ENCODE measurements around the gene CYFIP1. TPM values are rescaled to one million over a fixed set of nuclear protein-coding genes. Genes with fewer than 3 reads are reported as not detected.

The CYFIP1 gene
- total and polyA plus RNA-seq, 9 of the 15 experiments (the other 6 are each of a cell fraction or from before 2014, with no cell fraction given): 3.8 to 59.8 (median 28.3) TPM

DNA sequence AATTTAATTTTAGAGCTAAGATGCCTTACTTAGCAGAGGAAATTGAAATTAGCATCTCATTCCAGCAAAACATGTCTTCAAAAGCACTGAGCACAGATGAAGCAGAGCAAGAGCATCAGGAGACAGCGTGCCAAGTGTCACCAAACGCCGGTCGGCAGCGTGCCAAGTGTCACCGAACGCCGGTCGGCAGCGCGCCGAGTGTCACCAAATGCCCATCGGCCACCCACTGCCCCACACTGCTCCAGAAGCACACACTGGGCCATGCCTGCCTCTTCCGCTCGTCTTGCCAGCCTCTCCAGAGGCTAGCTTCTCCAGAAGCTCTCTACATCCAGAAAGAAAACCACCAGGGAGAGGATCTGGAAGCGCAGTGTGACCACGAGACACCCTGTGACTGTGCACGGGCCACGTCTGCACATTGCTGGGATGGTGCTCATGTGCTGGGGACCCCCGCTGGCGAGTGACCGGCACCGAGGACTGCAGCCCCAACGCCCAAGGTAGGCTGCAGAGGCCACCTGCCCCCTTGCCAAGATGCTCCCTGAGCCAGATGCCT, 37.8 kb downstream of the CYFIP1 start (continued):
- TF ChIP-seq, protein P1, sequence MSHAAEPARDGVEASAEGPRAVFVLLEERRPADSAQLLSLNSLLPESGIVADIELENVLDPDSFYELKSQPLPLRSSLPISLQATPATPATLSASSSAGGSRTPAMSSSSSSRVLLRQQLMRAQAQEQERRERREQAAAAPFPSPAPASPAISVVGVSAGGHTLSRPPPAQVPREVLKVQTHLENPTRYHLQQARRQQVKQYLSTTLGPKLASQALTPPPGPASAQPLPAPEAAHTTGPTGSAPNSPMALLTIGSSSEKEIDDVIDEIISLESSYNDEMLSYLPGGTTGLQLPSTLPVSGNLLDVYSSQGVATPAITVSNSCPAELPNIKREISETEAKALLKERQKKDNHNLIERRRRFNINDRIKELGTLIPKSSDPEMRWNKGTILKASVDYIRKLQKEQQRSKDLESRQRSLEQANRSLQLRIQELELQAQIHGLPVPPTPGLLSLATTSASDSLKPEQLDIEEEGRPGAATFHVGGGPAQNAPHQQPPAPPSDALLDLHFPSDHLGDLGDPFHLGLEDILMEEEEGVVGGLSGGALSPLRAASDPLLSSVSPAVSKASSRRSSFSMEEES (CRISPR knock-in tag; IDR thresholded peaks at IDR 0.05): no peak
- no peak for TF ChIP-seq NFIC (IDR thresholded peaks at IDR 0.05)

DNA sequence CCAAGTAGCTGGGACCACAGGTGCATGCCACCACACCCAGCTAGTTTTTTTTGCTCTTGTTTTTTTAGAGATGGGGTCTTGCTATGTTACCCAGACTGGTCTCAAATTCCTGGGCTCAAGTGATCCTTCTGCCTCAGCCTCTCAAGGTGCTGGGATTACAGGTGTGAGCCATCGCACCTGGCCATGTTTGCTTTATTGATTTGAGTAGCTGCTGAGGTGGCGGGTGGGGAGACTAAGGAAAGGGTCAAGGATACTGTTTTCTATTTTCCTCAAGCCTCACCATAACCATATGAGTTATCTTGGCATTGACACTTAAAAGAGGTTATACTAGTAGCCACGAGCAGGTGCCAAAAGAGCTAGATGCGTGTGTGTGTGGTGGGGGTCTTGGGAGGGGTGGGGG, 39.0 kb downstream of the CYFIP1 start:
- ChIA-PET CTCF (ENCODE audit: low intra/inter-chr PET ratio) (no interaction called here), POLR2A (interaction anchor here (1.5 kb wide), 1 partner anchor 38 kb away, joined by 5 read pairs; no protein-coding TSS in a partner anchor)
- TF ChIP-seq KLF6 (CRISPR knock-in tag; IDR thresholded peaks at IDR 0.05; ENCODE audit: borderline replicate concordance): no peak
- TF ChIP-seq, protein P2, sequence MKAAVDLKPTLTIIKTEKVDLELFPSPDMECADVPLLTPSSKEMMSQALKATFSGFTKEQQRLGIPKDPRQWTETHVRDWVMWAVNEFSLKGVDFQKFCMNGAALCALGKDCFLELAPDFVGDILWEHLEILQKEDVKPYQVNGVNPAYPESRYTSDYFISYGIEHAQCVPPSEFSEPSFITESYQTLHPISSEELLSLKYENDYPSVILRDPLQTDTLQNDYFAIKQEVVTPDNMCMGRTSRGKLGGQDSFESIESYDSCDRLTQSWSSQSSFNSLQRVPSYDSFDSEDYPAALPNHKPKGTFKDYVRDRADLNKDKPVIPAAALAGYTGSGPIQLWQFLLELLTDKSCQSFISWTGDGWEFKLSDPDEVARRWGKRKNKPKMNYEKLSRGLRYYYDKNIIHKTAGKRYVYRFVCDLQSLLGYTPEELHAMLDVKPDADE (conservative IDR thresholded peaks at IDR 0.05; ENCODE audit: control insufficient read depth, low read depth, low read length): no peak
- no peak for TF ChIP-seq ATF7 (IDR thresholded peaks at IDR 0.05)
- TF ChIP-seq, protein P3, sequence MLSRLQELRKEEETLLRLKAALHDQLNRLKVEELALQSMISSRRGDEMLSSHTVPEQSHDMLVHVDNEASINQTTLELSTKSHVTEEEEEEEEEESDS (CRISPR knock-in tag; IDR thresholded peaks at IDR 0.05): no peak
- TF ChIP-seq TEAD1 (CRISPR knock-in tag; IDR thresholded peaks at IDR 0.05): no peak
- no peak for TF ChIP-seq KLF13 (tag; IDR thresholded peaks at IDR 0.05; ENCODE audit: borderline replicate concordance, low read depth)
- TF ChIP-seq TAF7 (tag; IDR thresholded peaks at IDR 0.05): no peak
- TF ChIP-seq, protein P4, sequence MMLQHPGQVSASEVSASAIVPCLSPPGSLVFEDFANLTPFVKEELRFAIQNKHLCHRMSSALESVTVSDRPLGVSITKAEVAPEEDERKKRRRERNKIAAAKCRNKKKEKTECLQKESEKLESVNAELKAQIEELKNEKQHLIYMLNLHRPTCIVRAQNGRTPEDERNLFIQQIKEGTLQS (IDR thresholded peaks at IDR 0.05): no peak
- TF ChIP-seq, protein P4 (CRISPR knock-in tag; conservative IDR thresholded peaks at IDR 0.05): no peak
- TF ChIP-seq ZNF232 (CRISPR knock-in tag; IDR thresholded peaks at IDR 0.05): no peak
- no peak for TF ChIP-seq NONO (IDR thresholded peaks at IDR 0.05; ENCODE audit: low read depth in 2 of 2, low read length in 1 of 2)
- no peak for TF ChIP-seq ETV1 (tag; conservative IDR thresholded peaks at IDR 0.05; ENCODE audit: low read depth)
- TF ChIP-seq, protein P5, sequence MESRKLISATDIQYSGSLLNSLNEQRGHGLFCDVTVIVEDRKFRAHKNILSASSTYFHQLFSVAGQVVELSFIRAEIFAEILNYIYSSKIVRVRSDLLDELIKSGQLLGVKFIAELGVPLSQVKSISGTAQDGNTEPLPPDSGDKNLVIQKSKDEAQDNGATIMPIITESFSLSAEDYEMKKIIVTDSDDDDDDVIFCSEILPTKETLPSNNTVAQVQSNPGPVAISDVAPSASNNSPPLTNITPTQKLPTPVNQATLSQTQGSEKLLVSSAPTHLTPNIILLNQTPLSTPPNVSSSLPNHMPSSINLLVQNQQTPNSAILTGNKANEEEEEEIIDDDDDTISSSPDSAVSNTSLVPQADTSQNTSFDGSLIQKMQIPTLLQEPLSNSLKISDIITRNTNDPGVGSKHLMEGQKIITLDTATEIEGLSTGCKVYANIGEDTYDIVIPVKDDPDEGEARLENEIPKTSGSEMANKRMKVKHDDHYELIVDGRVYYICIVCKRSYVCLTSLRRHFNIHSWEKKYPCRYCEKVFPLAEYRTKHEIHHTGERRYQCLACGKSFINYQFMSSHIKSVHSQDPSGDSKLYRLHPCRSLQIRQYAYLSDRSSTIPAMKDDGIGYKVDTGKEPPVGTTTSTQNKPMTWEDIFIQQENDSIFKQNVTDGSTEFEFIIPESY (CRISPR knock-in tag; IDR thresholded peaks at IDR 0.05): no peak

More for the DNA sequence above, 39.0 kb downstream of the CYFIP1 start:
- H3K4me2 ChIP-seq (ENCODE audit: insufficient read depth, low read length): no peak overlapping the region
- no peak overlapping the region for H3K9ac ChIP-seq (ENCODE audit: insufficient read depth in 1 of 2, low read depth in 2 of 2, low read length in 2 of 2)
- no peaks in the 10 kb centered on the region for H3K9me1 ChIP-seq (ENCODE audit: control insufficient read depth, insufficient read depth, low read length)
- FAIRE-seq (no peak), ATAC-seq (no peak), DNase-seq (ENCODE audit: extremely low read depth in 1 of 4, low spot score in 3 of 4) (no peak)
- H3K4me3 ChIP-seq: no peak overlapping the region
- H3K36me3 ChIP-seq (ENCODE audit: control insufficient read depth, insufficient read depth, low read length): peaks cover 36% of the 10 kb centered on the region
- H3K27ac ChIP-seq (ENCODE audit: extremely low read depth, low read depth, low read length): no peak overlapping the region
- BruUV-seq (replicated peaks): no TSS peak
- peaks cover 0 to 16% of the 10 kb centered on the region in 2 experiments; a peak in 3 of 5 replicates for H3K4me1 ChIP-seq (replicated peaks in 1 of 2; ENCODE audit: control insufficient read depth in 2 of 2, insufficient read depth in 2 of 2, low read length in 2 of 2)
- WGBS (ENCODE audit: insufficient coverage, low coverage, missing lambda C conversion rate): 80% methylated on average over 4 of the region's 4 CpGs
- in situ Hi-C loops (cut with MboI) (no loop called here), intact Hi-C loops (cut with micrococcal nuclease) (no loop called here)
- no peaks in the 10 kb centered on the region for H3K27me3 ChIP-seq (ENCODE audit: control insufficient read depth in 2 of 2, insufficient read depth in 2 of 2, low read length in 2 of 2)
- 0 out of 2 replicates have a peak, but pooled peaks cover 3% of the 10 kb centered on the region for H4K20me1 ChIP-seq (replicated peaks; ENCODE audit: control insufficient read depth, insufficient read depth, low read length)
- H3K79me2 ChIP-seq (ENCODE audit: control insufficient read depth, insufficient read depth, low read length): no peaks in the 10 kb centered on the region
- no peaks in the 10 kb centered on the region for H3K9me3 ChIP-seq (replicated peaks; ENCODE audit: control insufficient read depth, insufficient read depth, low read depth, low read length)
- H2AFZ ChIP-seq (ENCODE audit: low read depth, low read length): no peak overlapping the region

Measured in K562 (cell line).